T-helper 2 cell (primary cell): ENCODE results near the gene SLC48A1.
A peak's percentile ranks its signal among the peaks of the same experiment; 100 is the strongest.

ENCODE experiments used
- DNase-seq, 5 experiments: peaks; one replicate each; pipeline versions ENCODE4 v3.0.0 to v3.0.0-alpha.2; 2012 to 2022
- total RNA-seq, 2 donors: gene quantifications; one replicate each; lab custom pipeline; 2026; lab: John Stamatoyannopoulos, UW

SLC48A1 gene
- 6.1 to 7.2 reads per million in 2 donors for total RNA-seq

GRCh38 chr12:47773062-47773857 is at the start of gene SLC48A1:
TSS of gene SLC48A1 (plus strand) at chr12:47773238. CDS start at chr12:47773305, 67 bp downstream.
- peak; percentile 48 to 76 (median 62) for DNase-seq

- no peak for DNase-seq
These were observed 47.8 kb upstream of the SLC48A1 start, which contains the start of gene ENDOU for GRCh38 chr12:47725091-47725772. TSS of gene ENDOU (minus strand) at chr12:47725490. CDS start at chr12:47725413, 77 bp downstream.

- no peak for DNase-seq
These were observed 47.1 kb upstream of the SLC48A1 start for GRCh38 chr12:47725893-47726292.

- DNase-seq: no peak
These were observed 43.8 kb upstream of the SLC48A1 start for GRCh38 chr12:47729233-47729632.

GRCh38 chr12:47730341-47730744 is 42.7 kb upstream of the SLC48A1 start:
- no peak for DNase-seq

- DNase-seq: no peak
These were observed 41.3 kb upstream of the SLC48A1 start for GRCh38 chr12:47731723-47732122.

GRCh38 chr12:47732504-47732903 is 40.5 kb upstream of the SLC48A1 start:
- no peak for DNase-seq

- DNase-seq: no peak
These were observed 39.9 kb upstream of the SLC48A1 start for GRCh38 chr12:47733142-47733541.

GRCh38 chr12:47734725-47735480 is 38.1 kb upstream of the SLC48A1 start:
- DNase-seq: no peak

GRCh38 chr12:47735649-47736048 is 37.4 kb upstream of the SLC48A1 start:
- DNase-seq: no peak

- no peak for DNase-seq
These were observed 36.8 kb upstream of the SLC48A1 start for GRCh38 chr12:47736216-47736615.

GRCh38 chr12:47736877-47737676 is 36.0 kb upstream of the SLC48A1 start:
- no peak for DNase-seq

- DNase-seq: no peak
These were observed 35.0 kb upstream of the SLC48A1 start for GRCh38 chr12:47737936-47738594.

GRCh38 chr12:47739297-47739696 is 33.7 kb upstream of the SLC48A1 start:
- no peak for DNase-seq

GRCh38 chr12:47739979-47740378 is 33.1 kb upstream of the SLC48A1 start:
- DNase-seq: no peak

- no peak for DNase-seq
These were observed 32.3 kb upstream of the SLC48A1 start for GRCh38 chr12:47740606-47741339.

GRCh38 chr12:47741340-47741703 is 31.7 kb upstream of the SLC48A1 start:
- peak; percentile 21 to 81 (median 62) for DNase-seq

- DNase-seq: peak; percentile 45 to 66 (median 61)
These were observed 30.7 kb upstream of the SLC48A1 start for GRCh38 chr12:47742253-47742825.

- no peak for DNase-seq
These were observed 29.7 kb upstream of the SLC48A1 start for GRCh38 chr12:47743311-47743860.

GRCh38 chr12:47744005-47744651 is 28.9 kb upstream of the SLC48A1 start:
- DNase-seq: peak in 4 of 5 experiments; percentile 27 to 50 (median 42)
